HCT116 (cell line): ENCODE data around the gene PRRC2A. TPM values are rescaled to one million over a fixed set of nuclear protein-coding genes. Genes with fewer than 3 reads are reported as not detected.

ENCODE experiments used
- ATAC-seq: fragments of 200-7000 bp; cut with Tn5 transposase; 2 replicates; pipeline ENCODE4 v1.9.1; 2020; ENCODE audit warnings: mild to moderate bottlenecking, moderate library complexity
- BruUV-seq: library from RNA; stranded (reverse); fragments of 400-500 nt; replicated peaks from 2 replicates; lab custom pipeline; 2021; lab: Mats Ljungman, UMichigan
- CTCF ChIA-PET: fragments of 300-600 bp; sonication (Branson Sonifier 250); formaldehyde crosslinking; loops from one replicate; lab custom pipeline; 2021; ENCODE audit warnings: antibody characterized with exemption; lab: Charles Lee
- POLR2A ChIA-PET: fragments of 300-600, 350-600 bp; sonication (Branson Sonifier 250); formaldehyde crosslinking; loops from one replicate; lab custom pipeline; 2021; ENCODE audit warnings: antibody characterized with exemption; lab: Charles Lee
- RAD21 ChIA-PET, 2 experiments: fragments of 300-600 bp; sonication (Branson Sonifier 250); formaldehyde crosslinking; loops; one replicate each; lab custom pipeline; 2023; ENCODE audit warnings: low total read pairs in 2 of 2; ENCODE audit not compliant: uncharacterized antibody in 2 of 2, unreplicated experiment in 2 of 2, low non-redundant PET in 1 of 2; lab: Charles Lee
- DNase-seq: peaks from one replicate; pipeline ENCODE4 v3.0.0-alpha.2; 2010; ENCODE audit warnings: low read depth, low spot score
- H2AFZ ChIP-seq: fragments of 200-600 bp; shearing (Covaris generic), sonication (generic); 2 replicates; pipeline ENCODE4 v1.6.1; 2017; ENCODE audit warnings: low read depth, mixed run types, mixed read lengths, antibody characterized with exemption, low read length; ENCODE audit not compliant: poor library complexity, severe bottlenecking
- H3K27ac ChIP-seq: 2 replicates; pipeline ENCODE4 v1.5.1; 2012; ENCODE audit warnings: low read depth, low read length
- H3K27me3 ChIP-seq: fragments of 200-600 bp; sonication (generic); 2 replicates; pipeline ENCODE4 v1.6.1; 2016; ENCODE audit warnings: mixed run types, low read length, mixed read lengths; ENCODE audit not compliant: insufficient read depth
- H3K36me3 ChIP-seq, 2 experiments: fragments of 200-500 bp in 1 of 2; fragments of 200-600 bp in 1 of 2; sonication (Bioruptor generic) in 1 of 2; sonication (generic) in 1 of 2; 2 replicates each; pipeline versions ENCODE4 v1.5.1 to v1.6.1; 2014 to 2016; ENCODE audit warnings: low read length in 2 of 2, inconsistent platforms in 1 of 2, mixed read lengths in 1 of 2, mixed run types in 1 of 2; ENCODE audit not compliant: insufficient read depth in 2 of 2, control insufficient read depth in 1 of 2
- H3K4me1 ChIP-seq, 2 experiments: fragments of 200-600 bp in 1 of 2; sonication (generic) in 1 of 2; 2 replicates each; pipeline versions ENCODE4 v1.5.1 to v1.6.1; 2012 to 2017; ENCODE audit warnings: low read length in 2 of 2, inconsistent platforms in 1 of 2, mild to moderate bottlenecking in 1 of 2, mixed read lengths in 1 of 2, mixed run types in 1 of 2, moderate library complexity in 1 of 2; ENCODE audit not compliant: insufficient read depth in 2 of 2, control insufficient read depth in 1 of 2
- H3K4me2 ChIP-seq: fragments of 200-600 bp; sonication (generic); 2 replicates; pipeline ENCODE4 v1.6.1; 2017; ENCODE audit warnings: mixed run types, low read length, mixed read lengths
- H3K4me3 ChIP-seq, 2 experiments: fragments of 200-600 bp in 1 of 2; sonication (generic) in 1 of 2; replicated peaks in 1 of 2; 2 replicates each; pipeline ENCODE4 v1.5.1; 2011 to 2016; ENCODE audit warnings: low read length in 2 of 2, control low read depth in 1 of 2, low read depth in 1 of 2, mild to moderate bottlenecking in 1 of 2, mixed read lengths in 1 of 2, mixed run types in 1 of 2
- H3K79me2 ChIP-seq: fragments of 200-600 bp; sonication (generic); 2 replicates; pipeline ENCODE4 v1.6.1; 2017; ENCODE audit warnings: mild to moderate bottlenecking, mixed run types, low read length, moderate library complexity, mixed read lengths; ENCODE audit not compliant: insufficient read depth
- H3K9ac ChIP-seq: fragments of 200-600 bp; sonication (generic); 2 replicates; pipeline ENCODE4 v1.6.1; 2016; ENCODE audit warnings: low read length, mixed read lengths
- H3K9me2 ChIP-seq: fragments of 200-600 bp; sonication (generic), shearing (Covaris generic); 2 replicates; pipeline ENCODE4 v1.6.1; 2017; ENCODE audit warnings: mixed run types, mild to moderate bottlenecking, moderate library complexity; ENCODE audit not compliant: insufficient read depth
- H3K9me3 ChIP-seq, 2 experiments: fragments of 200-500 bp in 1 of 2; fragments of 200-600 bp in 1 of 2; sonication (Bioruptor generic) in 1 of 2; sonication (generic) in 1 of 2; 2 replicates each; pipeline ENCODE4 v1.6.1; 2014 to 2017; ENCODE audit warnings: low read length in 2 of 2, mixed read lengths in 2 of 2, inconsistent platforms in 1 of 2, low read depth in 1 of 2, mild to moderate bottlenecking in 1 of 2, mixed run types in 1 of 2, moderate library complexity in 1 of 2; ENCODE audit not compliant: control insufficient read depth in 1 of 2, insufficient read depth in 1 of 2
- H4K20me1 ChIP-seq: fragments of 200-600 bp; sonication (generic), shearing (Covaris generic); 2 replicates; pipeline ENCODE4 v1.6.1; 2017; ENCODE audit warnings: mixed run types, mild to moderate bottlenecking, moderate library complexity; ENCODE audit not compliant: insufficient read depth
- CBX3 ChIP-seq: IDR thresholded peaks from 2 replicates; pipeline ENCODE4 v1.6.1; 2012; ENCODE audit warnings: low read depth
- CEBPB ChIP-seq: IDR thresholded peaks from 2 replicates; pipeline ENCODE4 v1.6.1; 2012; ENCODE audit warnings: low read depth
- EGR1 ChIP-seq: IDR thresholded peaks from 2 replicates; pipeline ENCODE4 v1.6.1; 2012; ENCODE audit warnings: low read depth
- ELF1 ChIP-seq: IDR thresholded peaks from 2 replicates; pipeline ENCODE4 v1.6.1; 2012; ENCODE audit warnings: low read depth, borderline replicate concordance
- EZH2phosphoT487 ChIP-seq: fragments of 200-600 bp; IDR thresholded peaks from 2 replicates; pipeline ENCODE4 v1.6.1; 2018; ENCODE audit warnings: antibody characterized with exemption, borderline replicate concordance
- JUND ChIP-seq: IDR thresholded peaks from 2 replicates; pipeline ENCODE4 v1.6.1; 2012
- POLR2A ChIP-seq: IDR thresholded peaks from 2 replicates; pipeline ENCODE4 v1.7.0; 2011; ENCODE audit warnings: borderline replicate concordance; ENCODE audit not compliant: insufficient read depth, insufficient read length; ENCODE audit errors: extremely low read depth
- SIN3A ChIP-seq: IDR thresholded peaks from 2 replicates; pipeline ENCODE4 v1.6.1; 2012; ENCODE audit warnings: low read depth
- SP1 ChIP-seq: IDR thresholded peaks from 2 replicates; pipeline ENCODE4 v1.6.1; 2012; ENCODE audit warnings: low read depth
- SRF ChIP-seq: IDR thresholded peaks from 2 replicates; pipeline ENCODE4 v1.6.1; 2012; ENCODE audit warnings: low read depth
- TCF7L2 ChIP-seq: IDR thresholded peaks from 2 replicates; pipeline ENCODE4 v1.7.0; 2011; ENCODE audit warnings: borderline replicate concordance, inconsistent platforms; ENCODE audit not compliant: insufficient read depth, insufficient read length; ENCODE audit errors: extremely low read depth
- ZFX ChIP-seq: fragments of 450-650 bp; IDR thresholded peaks from 2 replicates; pipeline ENCODE4 v1.6.1; 2017
- ZNF274 ChIP-seq: fragments of 200-500 bp; sonication (Bioruptor generic); IDR thresholded peaks from 2 replicates; pipeline ENCODE4 v1.6.1; 2014; ENCODE audit warnings: mild to moderate bottlenecking, low read depth, low read length, inconsistent platforms
- intact Hi-C: fragments of 100-400 bp; cut with micrococcal nuclease; formaldehyde crosslinking; loops from 2 replicates; pipeline ENCODE4 v1.10.0; 2022
- total RNA-seq: library from RNA; stranded (reverse); gene quantifications from one replicate; pipeline ENCODE4 v1.2.1, GENCODE V29; 2021; ENCODE audit not compliant: unreplicated experiment
- TF ChIP-seq, protein P1 (sequence below): IDR thresholded peaks from 2 replicates; pipeline ENCODE4 v1.6.1; 2012

PRRC2A gene
- total RNA-seq, 1 experiment from 2014 or later, result 250 TPM

GRCh38 chr6:31654574-31655348, 34.2 kb downstream of the PRRC2A start:
- CTCF ChIA-PET, result interaction anchor here (1.0 kb wide), 1 partner anchor 136 kb away, joined by 3 read pairs; no protein-coding TSS in a partner anchor
- TF ChIP-seq ZNF274 (no peak), CEBPB (no peak), SP1 (no peak), SRF (no peak), TCF7L2 (no peak), POLR2A (no peak), SIN3A (no peak)
- intact Hi-C loops, result no loop called here
- RAD21 ChIA-PET, result no interaction called here
- Histone ChIP-seq H2AFZ (no peak overlapping the region), H4K20me1 (no peaks in the 10 kb centered on the region), H3K27ac (no peak overlapping the region), H3K27me3 (no peaks in the 10 kb centered on the region), H3K4me1 (peaks cover 12 to 31% of the 10 kb centered on the region in 2 experiments), H3K36me3 (peaks cover 0 to under 1% of the 10 kb centered on the region in 2 experiments; a peak in 2 of 4 replicates), H3K79me2 (peaks cover 46% of the 10 kb centered on the region), H3K9ac (no peak overlapping the region), H3K9me2 (no peaks in the 10 kb centered on the region), H3K9me3 (no peaks in the 10 kb centered on the region), H3K4me2 (no peak overlapping the region), H3K4me3 (no peak overlapping the region)
- ATAC-seq (no peak), DNase-seq (no peak)
- POLR2A ChIA-PET, result interaction anchor here (0.7 to 3.1 kb wide), 2 partner anchors 10 to 177 kb away, joined by 5 to 16 read pairs; partner anchors contain the start of genes CSNK2B and GPANK1
- BruUV-seq, result no TSS peak

GRCh38 chr6:31655349-31656237, 35.1 kb downstream of the PRRC2A start, which contains the start of gene APOM:
APOM (plus strand) TSS chr6:31655894; CDS start chr6:31655967, 73 bp downstream.
- no TSS peak for BruUV-seq
- Histone ChIP-seq H3K36me3 (no peaks in the 10 kb centered on the region), H3K9ac (no peak within 1 kb of the TSS), H2AFZ (no peak within 1 kb of the TSS), H4K20me1 (no peaks in the 10 kb centered on the region), H3K79me2 (peaks cover 46% of the 10 kb centered on the region), H3K27me3 (no peaks in the 10 kb centered on the region), H3K4me1 (peaks cover 12 to 35% of the 10 kb centered on the region in 2 experiments), H3K4me3 (no peak within 1 kb of the TSS), H3K9me2 (no peaks in the 10 kb centered on the region), H3K27ac (no peak within 1 kb of the TSS), H3K4me2 (no peak within 1 kb of the TSS)
- DNase-seq, result no peak
- intact Hi-C loops, result no loop called here
- ATAC-seq, result no peak
- ChIA-PET CTCF (no interaction called here), RAD21 (no interaction called here)
- TF ChIP-seq EZH2phosphoT487, result no peak
- no peak for TF ChIP-seq TCF7L2
- TF ChIP-seq EGR1, result no peak
- no peak for TF ChIP-seq ELF1
- no peak for TF ChIP-seq SRF
- TF ChIP-seq CBX3, result no peak
- no peak for TF ChIP-seq SIN3A
- TF ChIP-seq JUND, result no peak
- no peak for TF ChIP-seq CEBPB
- no peak for TF ChIP-seq ZFX
- TF ChIP-seq, protein P1, sequence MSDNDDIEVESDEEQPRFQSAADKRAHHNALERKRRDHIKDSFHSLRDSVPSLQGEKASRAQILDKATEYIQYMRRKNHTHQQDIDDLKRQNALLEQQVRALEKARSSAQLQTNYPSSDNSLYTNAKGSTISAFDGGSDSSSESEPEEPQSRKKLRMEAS, result no peak
- TF ChIP-seq, all 23 proteins: peak for 0
- POLR2A ChIA-PET, result interaction anchor here (3.1 kb wide), 1 partner anchor 10 kb away, joined by 16 read pairs; the partner anchor contains the start of genes CSNK2B and GPANK1
- no peaks in the 10 kb centered on the region for H3K9me3 ChIP-seq
